AG09319 (cell line): Measurements from ENCODE around the gene ASH1L.
A peak's percentile ranks its signal among the peaks of the same experiment; 100 is the strongest.
"Not testable (repeated sequence)": the region's sequence is repeated elsewhere in the genome, so short reads cannot be mapped to it uniquely, and the experiment has no call there.

ENCODE experiments used
- DNase-seq: peaks from one replicate; pipeline ENCODE4 v3.0.0-alpha.2; 2010; ENCODE audit warnings: low read depth; ENCODE audit errors: extremely low read depth
- CTCF ChIP-seq: IDR thresholded peaks from 2 replicates; pipeline ENCODE4 v1.5.1; 2011; ENCODE audit warnings: low read depth, mild to moderate bottlenecking, inconsistent platforms, low read length, moderate library complexity

ASH1L gene

GRCh38 chr1:155334962-155335361, 227.6 kb downstream of the ASH1L start:
- no peak for DNase-seq
- no peak for TF ChIP-seq CTCF

- DNase-seq: no peak
Observed at GRCh38 chr1:155329980-155330598, 232.5 kb downstream of the ASH1L start.

GRCh38 chr1:155328856-155329255, 233.7 kb downstream of the ASH1L start:
- DNase-seq: not testable (repeated sequence)

More at GRCh38 chr1:155329980-155330598, 232.5 kb downstream of the ASH1L start:
- TF ChIP-seq CTCF: no peak

- no peak for DNase-seq
- no peak for TF ChIP-seq CTCF
Observed at GRCh38 chr1:155327981-155328380, 234.6 kb downstream of the ASH1L start.

GRCh38 chr1:155326631-155327037, 236.0 kb downstream of the ASH1L start:
- no peak for TF ChIP-seq CTCF
- no peak for DNase-seq

GRCh38 chr1:155326020-155326526, 236.5 kb downstream of the ASH1L start:
- DNase-seq: no peak
- no peak for TF ChIP-seq CTCF

- no peak for DNase-seq
- no peak for TF ChIP-seq CTCF
Observed at GRCh38 chr1:155325603-155325893, 237.1 kb downstream of the ASH1L start.

GRCh38 chr1:155324717-155325602, 237.6 kb downstream of the ASH1L start:
- TF ChIP-seq CTCF: peak; percentile 50
- no peak for DNase-seq
